CD14-positive monocyte (primary cell): Measurements from ENCODE around the gene HMHB1. TPM values are rescaled to one million over a fixed set of nuclear protein-coding genes. Genes with fewer than 3 reads are reported as not detected.

Experiments
- DNase-seq, 3 donors: peaks; one replicate each; pipeline ENCODE4 v3.0.0-alpha.2; 2011 to 2022
- H2AFZ ChIP-seq: 2 replicates; pipeline ENCODE4 v1.6.0; 2012; ENCODE audit warnings: mild to moderate bottlenecking, low read depth, low read length, inconsistent platforms; ENCODE audit not compliant: insufficient read depth, poor library complexity, severe bottlenecking
- H3K27ac ChIP-seq, 2 donors: 1 replicate in 1 of 2; 2 replicates in 1 of 2; pipeline ENCODE4 v1.5.1; 2012 to 2013; ENCODE audit warnings: low read length in 2 of 2, control low read depth in 1 of 2, inconsistent platforms in 1 of 2, low read depth in 1 of 2, mild to moderate bottlenecking in 1 of 2
- H3K27me3 ChIP-seq, 2 donors: one replicate each; pipeline versions ENCODE4 v1.6.0 to v1.6.1; 2011 to 2013; ENCODE audit warnings: low read length in 2 of 2; ENCODE audit not compliant: control insufficient read depth in 2 of 2, insufficient read depth in 2 of 2
- H3K36me3 ChIP-seq, 2 donors: replicated peaks in 1 of 2; 1 replicate in 1 of 2; 2 replicates in 1 of 2; pipeline versions ENCODE4 v1.5.1 to v1.6.1; 2012 to 2013; ENCODE audit warnings: low read length in 2 of 2, control low read depth in 1 of 2, inconsistent platforms in 1 of 2, mild to moderate bottlenecking in 1 of 2; ENCODE audit not compliant: insufficient read depth in 2 of 2, control insufficient read depth in 1 of 2
- H3K4me1 ChIP-seq, 2 donors: 1 replicate in 1 of 2; 2 replicates in 1 of 2; pipeline versions ENCODE4 v1.5.1 to v1.6.1; 2012 to 2013; ENCODE audit warnings: low read length in 2 of 2, control low read depth in 1 of 2, inconsistent platforms in 1 of 2, mild to moderate bottlenecking in 1 of 2, moderate library complexity in 1 of 2; ENCODE audit not compliant: insufficient read depth in 2 of 2, control insufficient read depth in 1 of 2
- H3K4me2 ChIP-seq: replicated peaks from 2 replicates; pipeline ENCODE3; 2012; ENCODE audit warnings: low read length, moderate library complexity, mild to moderate bottlenecking; ENCODE audit not compliant: poor library complexity, severe bottlenecking; ENCODE audit errors: extremely low read depth
- H3K4me3 ChIP-seq, 3 experiments: fragments of 200-600 bp in 1 of 3; sonication (generic) in 1 of 3; replicated peaks in 1 of 3; 1 replicate in 2 of 3; 2 replicates in 1 of 3; pipeline ENCODE4 v1.5.1; 2011 to 2013; ENCODE audit warnings: low read length in 3 of 3, mild to moderate bottlenecking in 3 of 3, control low read depth in 2 of 3, low read depth in 2 of 3, inconsistent platforms in 1 of 3, moderate library complexity in 1 of 3
- H3K79me2 ChIP-seq: 2 replicates; pipeline ENCODE4 v1.6.0; 2012; ENCODE audit warnings: mild to moderate bottlenecking, control low read depth, inconsistent platforms, low read length, moderate library complexity; ENCODE audit not compliant: insufficient read depth
- H3K9ac ChIP-seq: 2 replicates; pipeline ENCODE4 v1.6.0; 2017; ENCODE audit warnings: low read length, mild to moderate bottlenecking; ENCODE audit not compliant: insufficient read depth, poor library complexity, severe bottlenecking
- H3K9me3 ChIP-seq, 2 donors: replicated peaks in 1 of 2; 1 replicate in 1 of 2; 2 replicates in 1 of 2; pipeline versions ENCODE4 v1.5.1 to v1.6.1; 2012 to 2013; ENCODE audit warnings: low read length in 2 of 2, control low read depth in 1 of 2; ENCODE audit not compliant: control insufficient read depth in 1 of 2, insufficient read depth in 1 of 2
- H4K20me1 ChIP-seq: 2 replicates; pipeline ENCODE4 v1.6.0; 2012; ENCODE audit warnings: mild to moderate bottlenecking, low read length, control low read depth, moderate library complexity; ENCODE audit not compliant: insufficient read depth
- H3K27ac Mint-ChIP-seq, 7 donors: one replicate each; pipeline ENCODE4 v1.8.0; 2020; ENCODE audit warnings: mild to moderate bottlenecking in 7 of 7, mixed read lengths in 7 of 7, moderate library complexity in 6 of 7, inconsistent platforms in 2 of 7
- H3K27me3 Mint-ChIP-seq, 3 donors: one replicate each; pipeline ENCODE4 v1.8.0; 2021 to 2022; ENCODE audit warnings: low read depth in 3 of 3, mild to moderate bottlenecking in 3 of 3, mixed read lengths in 3 of 3, moderate library complexity in 3 of 3, inconsistent platforms in 1 of 3
- H3K36me3 Mint-ChIP-seq, 2 donors: one replicate each; pipeline ENCODE4 v1.8.0; 2020; ENCODE audit warnings: mixed read lengths in 2 of 2, inconsistent platforms in 1 of 2, mild to moderate bottlenecking in 1 of 2
- H3K4me1 Mint-ChIP-seq: one replicate; pipeline ENCODE4 v1.8.0; 2020; ENCODE audit warnings: mild to moderate bottlenecking, mixed read lengths
- H3K4me3 Mint-ChIP-seq, 2 donors: one replicate each; pipeline ENCODE4 v1.8.0; 2020; ENCODE audit warnings: mild to moderate bottlenecking in 2 of 2, mixed read lengths in 2 of 2, moderate library complexity in 1 of 2
- H3K9me3 Mint-ChIP-seq, 7 donors: one replicate each; pipeline ENCODE4 v1.8.0; 2020 to 2022; ENCODE audit warnings: mixed read lengths in 7 of 7, mild to moderate bottlenecking in 6 of 7, moderate library complexity in 6 of 7, inconsistent platforms in 2 of 7
- CTCF ChIP-seq: fragments of 200-600 bp; IDR thresholded peaks from one replicate; pipeline ENCODE4 v1.8.0; 2022; ENCODE audit warnings: antibody characterized with exemption, mild to moderate bottlenecking
- WGBS: methylation state at CpG from one replicate; pipeline ENCODE4 v1.1.5; 2013; ENCODE audit warnings: missing lambda C conversion rate; ENCODE audit not compliant: insufficient coverage; 5-methylcytosine and 5-hydroxymethylcytosine counted together
- intact Hi-C, 2 donors: fragments of 100-400 bp; cut with micrococcal nuclease; formaldehyde crosslinking; loops; one replicate each; pipeline versions ENCODE4 v1.15.0 to v1.15.1; 2023
- polyA plus RNA-seq, 3 donors: library from polyadenylated mRNA; depleted of rRNA in 1 of 3; unstranded in 2 of 3; stranded (reverse) in 1 of 3; fragments of 300-500 nt in 2 of 3; fragments of >200 nt in 1 of 3; fragmentation: Illumina TruSeq in 2 of 3; gene quantifications; 1 replicate in 2 of 3; 2 replicates in 1 of 3; pipeline ENCODE4 v1.2.3, GENCODE V29; 2012 to 2021

HMHB1 gene
- polyA plus RNA-seq, 3 donors = not detected

DNA sequence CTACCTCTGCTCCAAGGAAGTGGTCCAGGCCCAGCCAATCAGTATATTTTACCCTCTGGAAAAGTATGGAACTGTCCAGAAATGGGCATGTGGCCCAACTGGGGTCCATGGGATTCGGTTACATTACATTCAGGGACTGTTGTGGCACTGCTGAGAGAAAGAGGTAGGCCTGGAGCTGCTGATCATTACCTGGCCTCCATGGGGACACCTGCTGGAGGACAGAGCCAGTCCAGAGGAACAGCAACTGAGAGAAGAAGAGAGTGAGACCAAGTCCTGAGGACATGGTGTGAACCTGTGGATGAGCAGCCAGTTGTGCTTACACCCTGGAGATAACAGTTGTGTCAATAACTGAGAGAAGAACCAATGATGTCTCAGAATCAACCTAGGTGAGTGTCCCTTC, 48.2 kb downstream of the HMHB1 start:
- Mint-ChIP-seq H3K4me1 (peaks cover 10% of the 10 kb centered on the region), H3K27me3 (peaks cover 0 to 1% (median 0%) of the 10 kb centered on the region in 3 donors), H3K4me3 (no peak overlapping the region), H3K27ac (peak overlapping the region in 1 of 7 donors; percentile 26), H3K36me3 (no peaks in the 10 kb centered on the region), H3K9me3 (peaks cover 0 to 9% (median 3%) of the 10 kb centered on the region in 7 donors)
- Histone ChIP-seq H3K36me3 (no peaks in the 10 kb centered on the region), H3K4me3 (no peak overlapping the region), H3K27me3 (no peaks in the 10 kb centered on the region), H3K9me3 (no peaks in the 10 kb centered on the region), H3K79me2 (no peaks in the 10 kb centered on the region), H4K20me1 (no peaks in the 10 kb centered on the region), H3K4me1 (no peaks in the 10 kb centered on the region), H3K4me2 (no peak overlapping the region), H3K27ac (no peak overlapping the region), H3K9ac (no peak overlapping the region), H2AFZ (no peak overlapping the region)
- TF ChIP-seq CTCF = no peak
- no peak for DNase-seq
- 100% methylated on average over 1 of the region's 1 CpG for WGBS
- intact Hi-C loops = no loop called here

DNA sequence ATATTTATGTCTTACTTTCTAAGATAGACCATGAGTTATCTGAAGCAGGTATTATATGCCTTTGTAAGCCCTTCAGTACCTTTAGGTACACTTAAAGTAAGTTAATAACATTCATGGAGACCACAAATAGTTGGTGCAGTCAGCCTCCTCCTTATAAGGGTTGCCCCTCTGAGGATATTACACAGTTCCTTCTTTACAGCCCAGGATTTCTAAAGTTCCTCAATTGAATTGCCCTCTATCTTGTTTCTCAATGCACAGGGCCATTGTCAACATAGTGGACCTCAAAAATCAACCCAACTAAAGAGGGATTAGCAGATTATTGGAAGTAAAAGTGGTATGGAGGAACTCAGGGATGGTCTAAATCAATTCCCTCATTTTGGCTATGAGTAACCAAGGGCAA, 50.3 kb downstream of the HMHB1 start:
- H3K27ac ChIP-seq = no peak overlapping the region
- H3K9me3 ChIP-seq = no peaks in the 10 kb centered on the region
- Mint-ChIP-seq H3K4me1 (peaks cover 10% of the 10 kb centered on the region), H3K4me3 (no peak overlapping the region), H3K9me3 (peaks cover 0 to 4% (median 2%) of the 10 kb centered on the region in 7 donors), H3K27ac (no peak overlapping the region), H3K36me3 (no peaks in the 10 kb centered on the region), H3K27me3 (peaks cover 0 to 1% (median 1%) of the 10 kb centered on the region in 3 donors)
- no peak overlapping the region for H3K9ac ChIP-seq
- H3K79me2 ChIP-seq = no peaks in the 10 kb centered on the region
- no peaks in the 10 kb centered on the region for H4K20me1 ChIP-seq
- H2AFZ ChIP-seq = no peak overlapping the region
- no peaks in the 10 kb centered on the region for H3K27me3 ChIP-seq
- no peak for DNase-seq
- no peak overlapping the region for H3K4me3 ChIP-seq
- H3K4me2 ChIP-seq = no peak overlapping the region
- no peaks in the 10 kb centered on the region for H3K4me1 ChIP-seq
- H3K36me3 ChIP-seq = no peaks in the 10 kb centered on the region
- no peak for TF ChIP-seq CTCF
- intact Hi-C loops = no loop called here
